OCI-LY7 (cell line): ENCODE data around the gene ZNF679.

ENCODE experiments used
- CTCF ChIP-seq: fragments of 200-600 bp; sonication (generic); conservative IDR thresholded peaks from 2 replicates; pipeline ENCODE4 v1.5.1; 2014; ENCODE audit warnings: mild to moderate bottlenecking, antibody characterized with exemption, low read length, moderate library complexity, mixed read lengths
- EZH2phosphoT487 ChIP-seq: fragments of 200-600 bp; sonication (generic); IDR thresholded peaks from 2 replicates; pipeline ENCODE4 v1.6.1; 2018; ENCODE audit warnings: low read depth, borderline replicate concordance, mild to moderate bottlenecking, mixed run types, antibody characterized with exemption, low read length, moderate library complexity, mixed read lengths

- no peak for TF ChIP-seq CTCF
- no peak for TF ChIP-seq EZH2phosphoT487
These were observed 66.6 kb downstream of the ZNF679 start for GRCh38 chr7:64294701-64295420.
